ENCODE measurements around the gene SSH2. TPM values are rescaled to one million over a fixed set of nuclear protein-coding genes. Genes with fewer than 3 reads are reported as not detected.

Gene SSH2
- total and polyA plus RNA-seq, 2 donors (not counting 1 experiment from before 2014, with no cell fraction given): 51.5 to 183 TPM

DNA sequence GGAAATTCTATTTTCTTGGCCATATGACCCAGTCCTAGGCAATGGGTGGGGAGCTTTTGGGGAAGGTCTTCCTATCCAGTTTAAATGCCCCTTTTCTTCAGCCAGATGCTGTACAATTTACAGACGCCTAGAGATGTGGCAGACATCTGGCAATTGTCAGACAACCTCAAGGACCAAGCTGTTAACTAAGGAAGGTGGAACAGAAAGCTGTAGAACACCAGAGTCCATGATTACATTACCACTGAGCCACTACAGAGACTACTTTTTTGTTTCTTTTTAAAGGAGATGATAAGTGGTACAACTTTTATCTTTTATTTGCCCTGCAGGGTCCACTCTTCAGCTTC is 286.2 kb downstream of the SSH2 start:
- no peaks in the 10 kb centered on the region for H3K27me3 ChIP-seq (replicated peaks in 1 of 4; ENCODE audit: control extremely low read depth in 1 of 4, control insufficient read depth in 3 of 4, insufficient read depth in 4 of 4, low read length in 3 of 4)
- Mint-ChIP-seq H3K27ac (peak overlapping the region; percentile 10), H3K27me3 (no peaks in the 10 kb centered on the region), H3K9me3 (ENCODE audit: insufficient read depth) (no peaks in the 10 kb centered on the region), H3K4me3 (no peak overlapping the region), H3K4me1 (peaks cover 28% of the 10 kb centered on the region)
- ATAC-seq (ENCODE audit: low read depth): no peak
- no peak overlapping the region for H2AFZ ChIP-seq (ENCODE audit: insufficient read depth, low read depth, low read length, poor library complexity, severe bottlenecking)
- H3K79me2 ChIP-seq (ENCODE audit: control insufficient read depth, insufficient read depth, low read length): peaks cover 28% of the 10 kb centered on the region
- H3K9me3 ChIP-seq (ENCODE audit: control extremely low read depth in 1 of 3, control insufficient read depth in 2 of 3, insufficient read depth in 1 of 3, low read length in 2 of 3): no peaks in the 10 kb centered on the region
- no peak overlapping the region for H3K9ac ChIP-seq (ENCODE audit: low read length)
- no peak overlapping the region for H3K4me3 ChIP-seq (ENCODE audit: control extremely low read depth in 1 of 5, extremely low read depth in 1 of 5, insufficient read depth in 1 of 5, low read depth in 2 of 5, low read length in 4 of 5)
- no peak overlapping the region for H3K4me2 ChIP-seq (replicated peaks; ENCODE audit: low read depth, low read length, poor library complexity, severe bottlenecking)
- ChIA-PET POLR2A (no interaction called here), CTCF (interaction anchor here (0.9 to 11.9 kb wide), 6 partner anchors 11 to 164 kb away, joined by 3 to 196 read pairs (median 4); no protein-coding TSS in a partner anchor)
- 100% methylated on average over 1 of the region's 1 CpG for WGBS (ENCODE audit: insufficient coverage)
- H3K4me1 ChIP-seq (ENCODE audit: control insufficient read depth in 2 of 2, insufficient read depth in 2 of 2, low read length in 2 of 2): peaks cover 13 to 15% of the 10 kb centered on the region in 2 donors
- intact Hi-C loops (cut with micrococcal nuclease): no loop called here
- TF ChIP-seq, protein P1, sequence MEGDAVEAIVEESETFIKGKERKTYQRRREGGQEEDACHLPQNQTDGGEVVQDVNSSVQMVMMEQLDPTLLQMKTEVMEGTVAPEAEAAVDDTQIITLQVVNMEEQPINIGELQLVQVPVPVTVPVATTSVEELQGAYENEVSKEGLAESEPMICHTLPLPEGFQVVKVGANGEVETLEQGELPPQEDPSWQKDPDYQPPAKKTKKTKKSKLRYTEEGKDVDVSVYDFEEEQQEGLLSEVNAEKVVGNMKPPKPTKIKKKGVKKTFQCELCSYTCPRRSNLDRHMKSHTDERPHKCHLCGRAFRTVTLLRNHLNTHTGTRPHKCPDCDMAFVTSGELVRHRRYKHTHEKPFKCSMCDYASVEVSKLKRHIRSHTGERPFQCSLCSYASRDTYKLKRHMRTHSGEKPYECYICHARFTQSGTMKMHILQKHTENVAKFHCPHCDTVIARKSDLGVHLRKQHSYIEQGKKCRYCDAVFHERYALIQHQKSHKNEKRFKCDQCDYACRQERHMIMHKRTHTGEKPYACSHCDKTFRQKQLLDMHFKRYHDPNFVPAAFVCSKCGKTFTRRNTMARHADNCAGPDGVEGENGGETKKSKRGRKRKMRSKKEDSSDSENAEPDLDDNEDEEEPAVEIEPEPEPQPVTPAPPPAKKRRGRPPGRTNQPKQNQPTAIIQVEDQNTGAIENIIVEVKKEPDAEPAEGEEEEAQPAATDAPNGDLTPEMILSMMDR (IDR thresholded peaks at IDR 0.05): no peak
- TF ChIP-seq EZH2 (IDR thresholded peaks at IDR 0.05; ENCODE audit: borderline replicate concordance, insufficient read depth, low read depth, low read length, poor library complexity, severe bottlenecking): no peak
- H4K20me1 ChIP-seq (ENCODE audit: control insufficient read depth, insufficient read depth, low read length, poor library complexity, severe bottlenecking): peaks cover 7% of the 10 kb centered on the region
- H3K36me3 ChIP-seq (replicated peaks in 1 of 2; ENCODE audit: control extremely low read depth in 1 of 2, control insufficient read depth in 1 of 2, extremely low read depth in 1 of 2, insufficient read depth in 2 of 2, low read length in 1 of 2): peaks cover 27 to 54% of the 10 kb centered on the region in 2 experiments
- H3K27ac ChIP-seq (ENCODE audit: low read length in 2 of 2): no peak overlapping the region
- DNase-seq: no peak

DNA sequence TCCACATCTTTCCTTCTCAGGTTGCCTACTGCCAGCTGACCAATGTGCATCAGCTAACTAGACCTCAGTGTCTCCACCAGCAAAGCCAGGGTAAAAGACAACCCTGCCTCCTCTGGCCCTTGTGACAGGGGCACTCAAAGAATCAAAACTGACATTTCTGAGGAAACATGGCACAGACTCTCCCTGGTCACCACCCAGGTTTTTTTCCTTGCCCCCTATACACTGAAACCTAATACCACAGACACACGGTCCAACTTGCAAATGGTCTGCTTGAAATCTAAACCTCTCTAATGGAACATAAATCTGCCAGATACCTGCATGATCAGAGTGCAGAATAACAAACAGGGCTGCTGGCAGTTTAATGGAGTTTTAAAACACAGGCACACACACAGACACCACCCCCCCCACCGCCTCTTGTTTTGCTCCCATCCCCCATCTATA is 287.8 kb downstream of the SSH2 start:
- POLR2A ChIA-PET: interaction anchor here (0.7 to 0.9 kb wide), 3 partner anchors 25 to 120 kb away, joined by 3 to 7 read pairs (median 5); no protein-coding TSS in a partner anchor
- peak overlapping the region in 1 of 2 donors; percentile 35 for H3K27ac ChIP-seq (ENCODE audit: low read length in 2 of 2)
- no peak overlapping the region for H3K4me3 Mint-ChIP-seq
- no peaks in the 10 kb centered on the region for H3K9me3 Mint-ChIP-seq (ENCODE audit: insufficient read depth)
- H2AFZ ChIP-seq (ENCODE audit: insufficient read depth, low read depth, low read length, poor library complexity, severe bottlenecking): no peak overlapping the region
- H3K27me3 Mint-ChIP-seq: no peaks in the 10 kb centered on the region
- ATAC-seq (ENCODE audit: low read depth) (no peak), DNase-seq (no peak)
- no peak overlapping the region for H3K9ac ChIP-seq (ENCODE audit: low read length)
- peaks cover 7% of the 10 kb centered on the region for H4K20me1 ChIP-seq (ENCODE audit: control insufficient read depth, insufficient read depth, low read length, poor library complexity, severe bottlenecking)
- TF ChIP-seq EZH2 (IDR thresholded peaks at IDR 0.05; ENCODE audit: borderline replicate concordance, insufficient read depth, low read depth, low read length, poor library complexity, severe bottlenecking): no peak
- TF ChIP-seq, protein P1 (IDR thresholded peaks at IDR 0.05): no peak
- peaks cover 25 to 46% of the 10 kb centered on the region in 2 experiments for H3K36me3 ChIP-seq (replicated peaks in 1 of 2; ENCODE audit: control extremely low read depth in 1 of 2, control insufficient read depth in 1 of 2, extremely low read depth in 1 of 2, insufficient read depth in 2 of 2, low read length in 1 of 2)
- intact Hi-C loops (cut with micrococcal nuclease): no loop called here
- WGBS (ENCODE audit: insufficient coverage): 80% methylated on average over 1 of the region's 2 CpGs
- no peak overlapping the region for H3K4me3 ChIP-seq (ENCODE audit: control extremely low read depth in 1 of 5, extremely low read depth in 1 of 5, insufficient read depth in 1 of 5, low read depth in 2 of 5, low read length in 4 of 5)
- H3K27me3 ChIP-seq (replicated peaks in 1 of 4; ENCODE audit: control extremely low read depth in 1 of 4, control insufficient read depth in 3 of 4, insufficient read depth in 4 of 4, low read length in 3 of 4): no peaks in the 10 kb centered on the region
- peaks cover 24% of the 10 kb centered on the region for H3K79me2 ChIP-seq (ENCODE audit: control insufficient read depth, insufficient read depth, low read length)
- H3K9me3 ChIP-seq (ENCODE audit: control extremely low read depth in 1 of 3, control insufficient read depth in 2 of 3, insufficient read depth in 1 of 3, low read length in 2 of 3): no peaks in the 10 kb centered on the region
- peaks cover 13 to 15% of the 10 kb centered on the region in 2 donors for H3K4me1 ChIP-seq (ENCODE audit: control insufficient read depth in 2 of 2, insufficient read depth in 2 of 2, low read length in 2 of 2)
- CTCF ChIA-PET: interaction anchor here (1.4 to 11.9 kb wide), 4 partner anchors 12 to 379 kb away, joined by 3 to 196 read pairs (median 4); no protein-coding TSS in a partner anchor
- H3K4me2 ChIP-seq (replicated peaks; ENCODE audit: low read depth, low read length, poor library complexity, severe bottlenecking): no peak overlapping the region
- H3K27ac Mint-ChIP-seq: peak overlapping the region; percentile 76
- peaks cover 28% of the 10 kb centered on the region for H3K4me1 Mint-ChIP-seq

All from B cell (primary cell).